GM13976 (cell line): ENCODE results near the gene SRSF7.

Source experiments
- DNase-seq: peaks from one replicate; pipeline ENCODE4 v3.0.0; 2012; ENCODE audit warnings: low spot score
- in situ Hi-C: fragments of 300-500 bp; cut with MboI; formaldehyde crosslinking; loops from one replicate; pipeline ENCODE4 v1.12.0; 2022; ENCODE audit warnings: low sequenced_read_pairs, mixed read lengths, inconsistent platforms; ENCODE audit not compliant: unreplicated experiment
- TF ChIP-seq, protein P1 (sequence below): IDR thresholded peaks from 2 replicates; pipeline ENCODE4 v1.5.1; 2012; ENCODE audit warnings: borderline replicate concordance, mild to moderate bottlenecking; ENCODE audit not compliant: insufficient read depth; ENCODE audit errors: extremely low read depth, missing control alignments, control extremely low read depth

The SRSF7 gene

DNA sequence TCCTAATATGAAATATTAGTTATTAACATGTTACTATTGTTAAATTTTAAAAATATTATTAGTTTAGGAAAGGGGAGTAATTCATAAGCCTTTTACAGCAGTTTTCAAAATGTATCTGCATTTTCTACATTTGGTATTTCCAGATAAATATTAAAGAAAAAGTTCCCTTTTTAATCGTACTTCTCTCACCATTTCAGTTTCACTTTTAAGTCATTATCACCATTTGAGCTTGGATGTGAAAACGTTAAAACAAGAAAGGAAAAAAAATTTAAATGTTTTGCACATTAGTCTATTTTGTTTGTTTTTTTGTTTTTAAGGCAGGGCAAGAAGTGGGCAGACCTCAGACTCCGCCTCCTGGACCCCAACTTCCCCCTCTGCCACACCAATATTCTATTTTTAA lies 3.3 kb upstream of the SRSF7 start:
- DNase-seq = no peak
- in situ Hi-C loops = no loop called here
- TF ChIP-seq, protein P1, sequence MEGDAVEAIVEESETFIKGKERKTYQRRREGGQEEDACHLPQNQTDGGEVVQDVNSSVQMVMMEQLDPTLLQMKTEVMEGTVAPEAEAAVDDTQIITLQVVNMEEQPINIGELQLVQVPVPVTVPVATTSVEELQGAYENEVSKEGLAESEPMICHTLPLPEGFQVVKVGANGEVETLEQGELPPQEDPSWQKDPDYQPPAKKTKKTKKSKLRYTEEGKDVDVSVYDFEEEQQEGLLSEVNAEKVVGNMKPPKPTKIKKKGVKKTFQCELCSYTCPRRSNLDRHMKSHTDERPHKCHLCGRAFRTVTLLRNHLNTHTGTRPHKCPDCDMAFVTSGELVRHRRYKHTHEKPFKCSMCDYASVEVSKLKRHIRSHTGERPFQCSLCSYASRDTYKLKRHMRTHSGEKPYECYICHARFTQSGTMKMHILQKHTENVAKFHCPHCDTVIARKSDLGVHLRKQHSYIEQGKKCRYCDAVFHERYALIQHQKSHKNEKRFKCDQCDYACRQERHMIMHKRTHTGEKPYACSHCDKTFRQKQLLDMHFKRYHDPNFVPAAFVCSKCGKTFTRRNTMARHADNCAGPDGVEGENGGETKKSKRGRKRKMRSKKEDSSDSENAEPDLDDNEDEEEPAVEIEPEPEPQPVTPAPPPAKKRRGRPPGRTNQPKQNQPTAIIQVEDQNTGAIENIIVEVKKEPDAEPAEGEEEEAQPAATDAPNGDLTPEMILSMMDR = no peak

DNA sequence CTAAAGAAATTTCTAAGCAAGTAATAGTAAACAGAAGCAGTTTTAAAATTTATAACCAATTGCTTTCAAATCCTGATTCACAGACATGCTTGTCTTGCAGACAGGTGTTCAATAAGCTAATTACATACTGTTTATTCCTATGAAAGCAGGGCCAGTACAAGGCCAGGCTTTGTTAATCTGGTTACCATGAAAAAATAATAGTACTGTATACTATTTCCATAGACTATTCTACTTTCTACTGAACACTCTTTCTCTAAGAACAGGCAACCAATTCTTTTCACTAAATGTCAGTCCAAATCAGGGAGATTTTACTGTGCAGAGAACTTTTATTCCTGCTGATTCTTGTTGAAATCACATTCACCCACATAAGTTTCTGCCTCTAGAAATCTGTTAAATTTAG lies 2.9 kb upstream of the SRSF7 start:
- in situ Hi-C loops = no loop called here
- DNase-seq = no peak
- TF ChIP-seq, protein P1 = no peak

DNA sequence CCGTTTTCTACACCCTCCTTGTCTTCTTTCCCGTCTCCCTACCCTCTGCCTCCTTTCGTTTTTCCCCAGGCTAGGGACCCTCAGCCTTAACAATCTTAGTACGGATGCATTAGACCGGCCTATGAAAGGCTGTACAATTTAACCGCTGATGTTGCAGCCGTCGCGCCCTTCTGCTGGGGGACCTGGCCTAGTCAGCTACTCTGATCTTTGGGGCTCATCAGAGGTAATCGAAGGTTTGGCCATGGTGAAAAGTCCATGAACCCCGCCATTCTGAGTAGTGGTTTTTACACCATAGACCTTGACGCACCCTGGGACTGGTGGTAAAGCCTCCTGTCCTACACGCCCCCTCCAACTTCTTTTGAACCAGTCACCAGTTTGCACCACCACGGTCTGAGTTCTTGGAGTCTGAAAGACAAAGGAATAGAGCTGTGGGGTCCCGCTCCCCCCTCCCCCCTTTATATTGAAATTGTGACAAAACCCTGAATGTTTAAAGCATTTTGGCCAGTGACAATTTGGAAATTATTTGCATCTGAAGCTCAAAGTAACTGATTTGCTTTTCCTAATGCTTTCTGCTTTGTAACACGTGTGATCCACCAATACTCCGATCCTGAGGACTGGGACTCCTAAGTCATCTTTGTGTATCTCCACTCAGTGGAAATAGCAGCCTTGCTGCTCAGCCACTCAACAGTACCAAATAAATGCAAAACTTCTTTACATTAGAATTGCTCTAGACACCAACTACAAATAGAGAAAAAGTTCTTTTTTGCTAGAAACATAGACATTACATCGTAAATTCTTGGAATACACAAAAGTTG lies 642 bp upstream of the SRSF7 start:
- TF ChIP-seq, protein P1 = no peak
- no peak for DNase-seq
- in situ Hi-C loops = no loop called here

DNA sequence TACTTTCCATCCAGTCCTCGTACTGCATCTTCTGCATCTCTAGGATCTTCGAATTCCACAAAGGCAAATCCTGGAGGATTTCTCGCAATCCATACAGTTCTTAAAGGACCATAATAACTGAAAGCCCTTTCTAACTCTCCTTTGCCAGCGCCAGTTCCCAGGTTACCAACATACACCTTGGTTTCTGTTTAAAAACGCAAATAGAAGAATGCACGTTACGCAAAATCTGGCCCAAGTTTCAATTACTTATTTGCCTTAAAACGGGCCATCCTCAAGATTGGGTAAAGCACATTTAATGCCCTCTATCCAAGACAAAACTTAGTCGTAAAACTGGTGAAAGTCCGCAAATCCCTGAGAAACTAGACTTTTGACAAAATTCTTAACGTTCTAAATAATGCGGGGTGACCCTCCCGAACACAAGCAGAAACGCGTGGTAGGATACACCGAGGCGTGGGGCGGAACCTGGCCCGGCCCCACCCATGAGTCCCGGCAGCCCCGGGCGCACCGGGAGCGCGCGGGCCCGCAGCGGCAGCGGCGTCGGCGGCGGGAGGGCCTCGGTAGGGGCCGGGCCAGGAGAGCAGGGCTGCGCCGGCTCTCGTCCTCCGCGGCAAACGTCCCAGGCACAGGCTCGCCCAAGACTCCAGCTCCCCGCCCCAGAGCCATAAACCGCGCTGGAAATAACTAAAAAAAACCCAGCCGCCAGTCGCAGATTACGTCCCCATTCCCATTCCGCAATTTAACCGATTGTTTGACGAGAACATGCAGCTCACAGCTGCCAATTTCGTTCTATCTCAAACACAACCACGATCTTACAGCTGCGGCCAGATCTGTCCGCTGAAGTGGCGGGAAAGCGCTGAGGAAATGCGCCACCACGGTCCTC lies 910 bp downstream of the SRSF7 start:
- TF ChIP-seq, protein P1 = no peak
- peak; percentile 68 for DNase-seq
- in situ Hi-C loops = no loop called here

DNA sequence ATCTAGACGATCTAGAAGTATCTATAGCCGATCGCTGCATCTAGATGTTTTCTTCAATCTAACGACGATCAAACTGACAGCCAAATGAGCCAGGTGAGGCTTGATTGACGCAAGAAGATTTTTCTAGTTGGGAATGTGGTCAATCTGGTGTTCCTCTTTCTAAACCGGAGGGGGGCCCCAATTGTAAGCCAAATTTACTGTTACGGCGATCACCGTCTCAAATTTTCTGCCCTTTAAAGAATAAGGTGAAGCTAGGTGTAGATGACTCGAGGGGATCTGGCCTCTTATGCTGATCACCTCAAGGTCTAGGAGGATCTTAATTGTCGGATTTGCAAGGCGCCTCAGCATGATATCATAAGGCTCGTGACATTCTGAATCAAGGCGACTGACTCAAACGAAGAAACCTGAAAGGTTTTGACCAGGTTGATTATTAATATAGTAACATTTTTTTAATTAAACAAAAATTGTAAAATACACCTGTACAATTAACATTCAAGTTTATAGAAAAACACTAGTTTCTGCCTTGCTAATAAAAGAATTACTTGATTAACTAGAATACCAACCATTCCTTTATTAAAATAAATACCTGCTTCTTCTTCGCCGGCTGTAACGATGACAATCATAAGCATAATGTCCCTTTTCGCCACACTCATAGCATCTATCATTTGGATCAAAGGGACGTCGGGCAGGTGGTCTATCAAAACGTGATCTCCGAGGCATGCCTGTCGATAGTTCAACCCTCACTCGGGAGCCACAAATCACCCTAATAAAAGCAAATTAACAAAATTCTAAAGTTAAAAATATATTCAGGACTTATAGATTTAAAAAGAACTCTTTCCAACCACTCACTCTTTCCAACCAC lies 2.0 kb downstream of the SRSF7 start:
- DNase-seq = no peak
- TF ChIP-seq, protein P1 = no peak
- in situ Hi-C loops = loop anchor here (10.0 to 25.0 kb wide), 2 partner anchors 164 to 437 kb away; no protein-coding TSS in a partner anchor

DNA sequence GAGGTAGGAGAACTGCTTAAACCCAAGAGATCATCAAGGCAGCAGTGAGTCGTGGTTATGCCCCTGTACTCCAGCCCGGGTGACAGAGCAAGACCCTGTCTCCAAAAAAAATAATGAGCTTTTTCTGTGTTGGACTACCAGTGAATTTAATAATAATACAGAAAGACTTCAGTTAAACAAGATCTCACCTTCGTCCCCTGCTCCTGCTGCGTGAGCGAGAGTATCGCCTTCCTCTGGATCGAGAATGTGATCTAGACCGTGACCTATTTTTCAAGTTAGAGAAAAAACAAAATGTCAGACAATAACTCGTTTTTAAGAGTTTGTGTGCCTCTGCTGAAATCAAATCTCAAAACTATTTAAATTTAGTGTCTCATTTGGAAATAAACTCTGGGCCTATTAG lies 2.8 kb downstream of the SRSF7 start:
- in situ Hi-C loops = loop anchor here (10.0 to 25.0 kb wide), 2 partner anchors 164 to 436 kb away; no protein-coding TSS in a partner anchor
- DNase-seq = no peak
- TF ChIP-seq, protein P1 = no peak
